Uterus (tissue), 4 donors: ENCODE measurements around the gene EPB41L2. TPM values are rescaled to one million over a fixed set of nuclear protein-coding genes. Genes with fewer than 3 reads are reported as not detected.

Experiments used
- DNase-seq, 2 donors: peaks; one replicate each; pipeline ENCODE4 v3.0.0-alpha.2; 2019 to 2020
- H3K27ac ChIP-seq, 2 donors: fragments of 200-600 bp; sonication (generic); 1 replicate in 1 of 2; 2 replicates in 1 of 2; pipeline ENCODE4 v1.5.1; 2016 to 2018
- H3K27me3 ChIP-seq, 2 donors: fragments of 200-600 bp; sonication (generic); one replicate each; pipeline ENCODE4 v1.5.1; 2018 to 2019; ENCODE audit warnings: control low read depth in 1 of 2
- H3K36me3 ChIP-seq, 2 donors: fragments of 200-600 bp; sonication (generic); one replicate each; pipeline ENCODE4 v1.5.1; 2019; ENCODE audit warnings: control low read depth in 1 of 2
- H3K4me1 ChIP-seq, 2 donors: fragments of 200-600 bp; sonication (generic); one replicate each; pipeline ENCODE4 v1.5.1; 2018 to 2019; ENCODE audit warnings: control low read depth in 1 of 2
- H3K4me3 ChIP-seq, 2 donors: fragments of 200-600 bp; sonication (generic); 1 replicate in 1 of 2; 2 replicates in 1 of 2; pipeline ENCODE4 v1.5.1; 2018 to 2019; ENCODE audit warnings: mild to moderate bottlenecking in 1 of 2
- H3K9me3 ChIP-seq, 2 donors: fragments of 200-600 bp; sonication (generic); one replicate each; pipeline ENCODE4 v1.5.1; 2019; ENCODE audit warnings: control low read depth in 1 of 2
- CTCF ChIP-seq, 4 experiments: fragments of 200-600 bp in 2 of 4; fragments of 450-650 bp in 2 of 4; sonication (generic) in 2 of 4; IDR thresholded peaks; one replicate each; pipeline ENCODE4 v1.5.1; 2016 to 2019; ENCODE audit warnings: antibody characterized with exemption in 4 of 4, mild to moderate bottlenecking in 2 of 4, moderate library complexity in 1 of 4
- POLR2A ChIP-seq, 2 donors: fragments of 450-650 bp; IDR thresholded peaks; one replicate each; pipeline ENCODE4 v1.6.1; 2016; ENCODE audit warnings: antibody characterized with exemption in 2 of 2, mild to moderate bottlenecking in 1 of 2, moderate library complexity in 1 of 2
- intact Hi-C: fragments of 100-400 bp; cut with DNase I; formaldehyde crosslinking; loops from one replicate; pipeline ENCODE4 v1.15.1; 2023; ENCODE audit warnings: low total_unique reads
- total RNA-seq, 4 donors: library from RNA; depleted of rRNA in 3 of 4; stranded (reverse); fragments of >200 nt in 3 of 4; gene quantifications; one replicate each; pipeline versions ENCODE4 v1.1.0 to v1.2.4, GENCODE V29; 2014 to 2023
- donor health status: DM: yes; HTN: yes; CAD: no.

EPB41L2 gene
- total RNA-seq, 4 donors from 2014 or later, result 72.5 to 237 (median 148) TPM

- Histone ChIP-seq H3K4me3 (no peak overlapping the region), H3K27me3 (no peaks in the 10 kb centered on the region), H3K4me1 (no peaks in the 10 kb centered on the region), H3K36me3 (no peaks in the 10 kb centered on the region), H3K9me3 (peaks cover 0 to 6% of the 10 kb centered on the region in 2 donors), H3K27ac (peak overlapping the region in 1 of 2 donors; percentile 22)
- intact Hi-C loops, result no loop called here
- TF ChIP-seq POLR2A (IDR thresholded peaks at IDR 0.05) (no peak), CTCF (IDR thresholded peaks at IDR 0.05) (no peak)
- DNase-seq, result no peak
These were observed 14.0 kb downstream of the EPB41L2 start for GRCh38 chr6:131048933-131049515.

DNA sequence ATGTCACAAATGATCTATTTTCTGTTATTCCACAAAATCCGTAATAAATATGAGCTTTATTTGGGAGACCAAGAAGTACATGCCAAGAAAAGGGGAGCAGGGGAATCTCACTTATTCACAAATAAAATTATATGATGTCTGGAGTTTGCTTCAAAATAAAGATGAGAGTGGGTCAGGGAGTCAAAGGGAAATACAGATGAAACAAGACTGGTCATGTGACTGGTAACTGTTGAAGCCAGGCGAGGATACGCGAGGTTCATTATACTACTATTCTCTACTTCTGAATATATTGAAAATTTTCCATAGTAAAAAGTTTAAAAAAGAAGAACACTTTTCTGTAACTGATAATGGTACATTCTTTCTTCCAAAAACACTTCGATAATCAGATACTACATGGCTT lies 14.6 kb downstream of the EPB41L2 start:
- Histone ChIP-seq H3K36me3 (no peaks in the 10 kb centered on the region), H3K27ac (peak overlapping the region in 1 of 2 donors; percentile 22), H3K27me3 (no peaks in the 10 kb centered on the region), H3K4me1 (no peaks in the 10 kb centered on the region), H3K9me3 (peaks cover 0 to under 1% of the 10 kb centered on the region in 2 donors), H3K4me3 (no peak overlapping the region)
- intact Hi-C loops, result no loop called here
- no peak for DNase-seq
- TF ChIP-seq CTCF (IDR thresholded peaks at IDR 0.05), result no peak
- TF ChIP-seq POLR2A (IDR thresholded peaks at IDR 0.05), result no peak

- no peak overlapping the region for H3K27ac ChIP-seq
- TF ChIP-seq POLR2A (IDR thresholded peaks at IDR 0.05) (no peak), CTCF (IDR thresholded peaks at IDR 0.05) (no peak)
- no peak for DNase-seq
- no peaks in the 10 kb centered on the region for H3K9me3 ChIP-seq
- no peak overlapping the region for H3K4me3 ChIP-seq
- no peaks in the 10 kb centered on the region for H3K36me3 ChIP-seq
- no peaks in the 10 kb centered on the region for H3K27me3 ChIP-seq
- intact Hi-C loops, result no loop called here
- no peaks in the 10 kb centered on the region for H3K4me1 ChIP-seq
These were observed 17.9 kb downstream of the EPB41L2 start for GRCh38 chr6:131045139-131045538.

DNA sequence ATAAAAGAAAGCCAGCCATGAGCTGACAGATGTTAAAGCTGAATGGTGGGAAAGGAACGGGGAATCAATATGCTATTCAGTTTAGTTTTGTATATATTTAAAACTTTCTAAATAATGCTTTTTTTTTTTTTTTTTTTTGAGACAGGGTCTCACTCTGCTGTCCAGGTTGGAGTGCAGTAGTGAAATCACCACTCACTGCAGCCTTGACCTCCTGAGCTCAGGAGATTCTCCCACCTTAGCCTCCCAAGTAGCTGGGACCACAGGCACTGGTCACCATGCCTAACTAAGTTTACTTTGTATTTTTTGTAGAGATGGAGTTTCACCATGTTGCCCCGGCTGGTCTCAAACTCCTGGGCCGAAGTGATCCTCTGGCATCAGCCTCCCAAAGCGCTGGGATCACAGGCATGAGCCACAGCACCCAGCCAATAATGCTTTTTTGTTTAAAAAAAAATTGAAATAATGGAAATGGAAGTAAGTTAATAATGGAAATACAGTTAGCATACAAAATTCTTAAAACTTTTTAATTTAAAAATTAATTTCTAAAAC lies 19.1 kb downstream of the EPB41L2 start:
- Histone ChIP-seq H3K4me1 (peaks cover 0 to 2% of the 10 kb centered on the region in 2 donors), H3K27ac (peak overlapping the region in 1 of 2 donors; percentile 1), H3K36me3 (no peaks in the 10 kb centered on the region), H3K9me3 (no peaks in the 10 kb centered on the region), H3K27me3 (no peaks in the 10 kb centered on the region), H3K4me3 (no peak overlapping the region)
- DNase-seq, result no peak
- intact Hi-C loops, result no loop called here
- TF ChIP-seq POLR2A (IDR thresholded peaks at IDR 0.05), result no peak
- TF ChIP-seq CTCF (IDR thresholded peaks at IDR 0.05), result no peak

- intact Hi-C loops, result no loop called here
- peak overlapping the region; percentile 16 to 53 for H3K27ac ChIP-seq
- TF ChIP-seq CTCF (IDR thresholded peaks at IDR 0.05), result no peak
- no peak for TF ChIP-seq POLR2A (IDR thresholded peaks at IDR 0.05)
- H3K36me3 ChIP-seq, result no peaks in the 10 kb centered on the region
- DNase-seq, result no peak
- no peaks in the 10 kb centered on the region for H3K27me3 ChIP-seq
- H3K4me1 ChIP-seq, result peaks cover 0 to 4% of the 10 kb centered on the region in 2 donors
- no peak overlapping the region for H3K4me3 ChIP-seq
- no peaks in the 10 kb centered on the region for H3K9me3 ChIP-seq
These were observed 20.4 kb downstream of the EPB41L2 start for GRCh38 chr6:131042664-131043063.
